Mesendoderm (in vitro differentiated cells): ENCODE measurements around the gene PSMA4.
A peak's percentile ranks its signal among the peaks of the same experiment; 100 is the strongest.
"Not testable (repeated sequence)": the region's sequence is repeated elsewhere in the genome, so short reads cannot be mapped to it uniquely, and the experiment has no call there.

Experiments used
- DNase-seq: peaks from one replicate; pipeline ENCODE4 v3.0.0; 2013
- H2AK5ac ChIP-seq: 2 replicates; pipeline ENCODE4 v1.6.1; 2013; ENCODE audit warnings: low read length, inconsistent platforms
- H2BK120ac ChIP-seq: 2 replicates; pipeline ENCODE4 v1.6.1; 2013; ENCODE audit warnings: low read depth, mild to moderate bottlenecking, low read length, moderate library complexity, mixed read lengths
- H2BK15ac ChIP-seq: replicated peaks from 2 replicates; pipeline ENCODE4 v1.6.1; 2013; ENCODE audit warnings: low read depth, mild to moderate bottlenecking, moderate library complexity
- H2BK5ac ChIP-seq: 2 replicates; pipeline ENCODE4 v1.6.1; 2013; ENCODE audit warnings: low read length, inconsistent platforms
- H3K18ac ChIP-seq: 2 replicates; pipeline ENCODE4 v1.6.1; 2013; ENCODE audit warnings: mild to moderate bottlenecking, low read length, mixed read lengths
- H3K23ac ChIP-seq: one replicate; pipeline ENCODE4 v1.6.1; 2013; ENCODE audit warnings: low read length
- H3K27ac ChIP-seq: 2 replicates; pipeline ENCODE4 v1.5.1; 2013; ENCODE audit warnings: low read depth, mild to moderate bottlenecking, inconsistent platforms, low read length, moderate library complexity
- H3K27me3 ChIP-seq: 2 replicates; pipeline ENCODE4 v1.6.1; 2013; ENCODE audit warnings: low read length, control low read depth, mild to moderate bottlenecking, inconsistent platforms; ENCODE audit not compliant: insufficient read depth, poor library complexity
- H3K36me3 ChIP-seq: 2 replicates; pipeline ENCODE4 v1.6.1; 2013; ENCODE audit warnings: low read length, inconsistent platforms; ENCODE audit not compliant: control insufficient read depth, insufficient read depth
- H3K4ac ChIP-seq: one replicate; pipeline ENCODE4 v1.6.1; 2013; ENCODE audit warnings: low read depth, mild to moderate bottlenecking, low read length, moderate library complexity
- H3K4me1 ChIP-seq: 2 replicates; pipeline ENCODE4 v1.6.1; 2013; ENCODE audit warnings: low read depth, low read length, inconsistent platforms; ENCODE audit not compliant: control insufficient read depth
- H3K4me2 ChIP-seq: 2 replicates; pipeline ENCODE4 v1.6.1; 2013; ENCODE audit warnings: low read length
- H3K4me3 ChIP-seq: 2 replicates; pipeline ENCODE4 v1.5.1; 2013; ENCODE audit warnings: mild to moderate bottlenecking, low read length
- H3K56ac ChIP-seq: one replicate; pipeline ENCODE4 v1.6.1; 2013; ENCODE audit warnings: low read length
- H3K79me1 ChIP-seq: 2 replicates; pipeline ENCODE4 v1.6.1; 2013; ENCODE audit warnings: low read length, inconsistent platforms
- H3K79me2 ChIP-seq: 2 replicates; pipeline ENCODE4 v1.6.1; 2013; ENCODE audit warnings: mild to moderate bottlenecking, low read length; ENCODE audit not compliant: control insufficient read depth, insufficient read depth
- H3K9ac ChIP-seq: 2 replicates; pipeline ENCODE4 v1.6.1; 2013; ENCODE audit warnings: low read length, inconsistent platforms
- H4K5ac ChIP-seq: one replicate; pipeline ENCODE4 v1.6.1; 2013; ENCODE audit warnings: low read length
- H4K8ac ChIP-seq: one replicate; pipeline ENCODE4 v1.6.1; 2013; ENCODE audit warnings: low read depth, mild to moderate bottlenecking, control low read depth, low read length, moderate library complexity
- WGBS: extraction: QIAGEN DNeasy Blood & Tissue Kit; methylation state at CpG from one replicate; pipeline ENCODE4 v1.1.7; 2013; ENCODE audit warnings: low lambda C conversion rate, missing lambda C conversion rate; ENCODE audit not compliant: insufficient coverage; ENCODE audit errors: extremely low coverage; 5-methylcytosine and 5-hydroxymethylcytosine counted together

PSMA4 gene

DNA sequence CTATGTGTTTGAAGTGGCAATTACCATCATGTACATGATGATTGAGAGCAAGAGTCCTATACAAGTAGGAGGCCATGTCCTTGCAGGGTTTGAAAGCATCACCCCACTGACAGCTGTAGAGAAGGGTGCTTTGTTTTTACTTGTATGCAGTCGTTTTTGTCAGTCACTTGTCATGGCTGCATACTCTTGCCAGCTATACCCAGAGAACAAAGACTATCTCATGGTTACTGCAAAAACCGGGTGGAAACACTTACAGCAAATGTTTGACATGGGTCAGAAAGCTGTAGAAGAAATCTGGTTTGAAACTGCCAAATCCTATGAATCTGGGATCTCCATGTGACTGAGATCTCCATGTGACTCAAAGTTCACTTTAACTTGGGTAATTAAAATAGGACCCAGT is 6.9 kb upstream of the PSMA4 start:
- Histone ChIP-seq H2AK5ac (no peak overlapping the region), H2BK5ac (no peak overlapping the region), H3K4me3 (no peak overlapping the region), H3K36me3 (no peaks in the 10 kb centered on the region), H3K79me1 (no peaks in the 10 kb centered on the region), H3K9ac (no peak overlapping the region), H3K23ac (no peak overlapping the region), H2BK15ac (no peak overlapping the region), H3K4me1 (no peaks in the 10 kb centered on the region), H2BK120ac (no peak overlapping the region), H3K4ac (no peak overlapping the region), H3K4me2 (no peak overlapping the region), H4K8ac (no peak overlapping the region), H3K27me3 (no peaks in the 10 kb centered on the region), H3K27ac (no peak overlapping the region), H4K5ac (no peak overlapping the region), H3K18ac (no peak overlapping the region), H3K79me2 (no peaks in the 10 kb centered on the region), H3K56ac (no peak overlapping the region)
- DNase-seq = no peak
- WGBS = no CpG with 5 or more reads among the region's 2 CpGs

- Histone ChIP-seq H2AK5ac (no peak overlapping the region), H3K4me1 (no peaks in the 10 kb centered on the region), H4K8ac (no peak overlapping the region), H3K79me2 (peaks cover 5% of the 10 kb centered on the region), H3K9ac (no peak overlapping the region), H3K4ac (no peak overlapping the region), H3K36me3 (no peaks in the 10 kb centered on the region), H3K56ac (no peak overlapping the region), H3K27ac (no peak overlapping the region), H2BK5ac (no peak overlapping the region), H3K18ac (no peak overlapping the region), H3K4me3 (no peak overlapping the region), H4K5ac (no peak overlapping the region), H2BK15ac (no peak overlapping the region), H3K4me2 (no peak overlapping the region), H2BK120ac (no peak overlapping the region), H3K79me1 (peaks cover 4% of the 10 kb centered on the region), H3K27me3 (no peaks in the 10 kb centered on the region), H3K23ac (no peak overlapping the region)
- no peak for DNase-seq
- WGBS = no CpG with 5 or more reads among the region's 1 CpG
These were observed 4.1 kb upstream of the PSMA4 start for GRCh38 chr15:78536134-78536533.

DNA sequence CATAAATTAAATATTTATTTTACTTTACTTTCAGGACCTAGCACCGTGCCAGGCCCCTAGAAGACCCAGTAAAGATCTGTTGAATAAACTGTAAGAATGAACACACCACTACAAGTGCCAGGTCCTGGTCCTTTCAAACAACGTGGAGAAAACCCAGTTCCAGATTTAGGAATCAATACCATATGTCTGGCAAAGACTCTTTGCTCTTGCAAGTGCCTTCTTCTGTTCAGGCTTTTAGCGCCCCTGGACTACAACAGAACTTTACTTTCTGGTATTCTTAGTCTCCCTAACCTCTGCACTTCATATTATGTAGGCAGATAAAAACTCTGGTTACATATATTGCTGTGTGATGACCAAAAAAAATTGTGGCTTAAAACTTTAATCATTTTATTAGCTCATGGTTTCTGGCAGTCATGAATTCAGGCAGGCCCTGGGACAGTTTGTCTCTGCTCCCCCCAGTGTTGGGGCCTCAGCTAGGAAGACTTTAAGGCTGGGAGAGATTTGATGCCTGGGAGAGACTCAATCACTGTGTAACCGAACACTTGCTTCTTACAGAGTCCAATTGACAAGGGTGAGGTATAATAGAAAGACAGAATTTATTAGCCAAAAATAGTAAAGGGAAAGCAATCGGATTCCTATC is 2.9 kb upstream of the PSMA4 start:
- no peak overlapping the region for H3K27ac ChIP-seq
- peaks cover 2% of the 10 kb centered on the region for H3K4me1 ChIP-seq
- no peak overlapping the region for H2BK15ac ChIP-seq
- H3K9ac ChIP-seq = no peak overlapping the region
- H2BK120ac ChIP-seq = no peak overlapping the region
- DNase-seq = no peak
- peaks cover 12% of the 10 kb centered on the region for H3K79me1 ChIP-seq
- H3K4me2 ChIP-seq = no peak overlapping the region
- no peak overlapping the region for H3K4ac ChIP-seq
- no peak overlapping the region for H2AK5ac ChIP-seq
- no peak overlapping the region for H3K56ac ChIP-seq
- H3K79me2 ChIP-seq = peaks cover 15% of the 10 kb centered on the region
- H3K36me3 ChIP-seq = no peaks in the 10 kb centered on the region
- no peak overlapping the region for H3K18ac ChIP-seq
- WGBS = no CpG with 5 or more reads among the region's 5 CpGs
- H3K23ac ChIP-seq = no peak overlapping the region
- H4K5ac ChIP-seq = no peak overlapping the region
- no peak overlapping the region for H3K4me3 ChIP-seq
- H2BK5ac ChIP-seq = no peak overlapping the region
- H3K27me3 ChIP-seq = no peaks in the 10 kb centered on the region
- no peak overlapping the region for H4K8ac ChIP-seq

DNA sequence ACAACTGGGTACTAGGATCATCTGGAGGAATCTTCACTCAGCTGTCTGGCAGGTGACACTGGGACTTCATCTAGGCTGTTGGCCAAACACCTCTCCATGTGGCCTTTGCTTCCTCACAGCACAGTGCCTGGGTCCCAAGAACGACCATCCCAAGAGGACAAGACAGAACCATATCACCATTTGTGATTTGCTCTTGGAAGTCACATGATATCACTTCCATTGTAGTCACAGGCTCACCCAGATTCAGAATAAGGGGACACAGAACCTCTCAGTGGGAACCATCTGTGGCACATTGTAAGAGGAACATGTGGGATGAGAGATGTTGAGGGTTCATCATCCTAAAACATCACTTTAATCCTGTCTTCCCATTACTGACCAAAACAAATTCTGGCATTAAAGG is 1.9 kb upstream of the PSMA4 start:
- peaks cover 15% of the 10 kb centered on the region for H3K79me1 ChIP-seq
- no peak overlapping the region for H2BK120ac ChIP-seq
- no peak overlapping the region for H3K56ac ChIP-seq
- H2BK15ac ChIP-seq = no peak overlapping the region
- H2BK5ac ChIP-seq = no peak overlapping the region
- no peak overlapping the region for H3K27ac ChIP-seq
- no peak overlapping the region for H3K23ac ChIP-seq
- H3K4me1 ChIP-seq = peaks cover 2% of the 10 kb centered on the region
- no peak overlapping the region for H4K8ac ChIP-seq
- no peak overlapping the region for H3K4ac ChIP-seq
- H3K79me2 ChIP-seq = peaks cover 17% of the 10 kb centered on the region
- no peak overlapping the region for H4K5ac ChIP-seq
- no peaks in the 10 kb centered on the region for H3K36me3 ChIP-seq
- H3K4me2 ChIP-seq = no peak overlapping the region
- H3K4me3 ChIP-seq = no peak overlapping the region
- DNase-seq = no peak
- no CpG with 5 or more reads among the region's 1 CpG for WGBS
- H3K9ac ChIP-seq = no peak overlapping the region
- H3K18ac ChIP-seq = no peak overlapping the region
- H2AK5ac ChIP-seq = no peak overlapping the region
- no peaks in the 10 kb centered on the region for H3K27me3 ChIP-seq

- H3K27me3 ChIP-seq, H3K36me3 ChIP-seq, H4K8ac ChIP-seq, H2AK5ac ChIP-seq, H2BK120ac ChIP-seq, H3K27ac ChIP-seq, DNase-seq, H2BK5ac ChIP-seq, H3K4me3 ChIP-seq, H3K23ac ChIP-seq, H2BK15ac ChIP-seq, H3K4ac ChIP-seq, H3K4me1 ChIP-seq, H4K5ac ChIP-seq: not testable (repeated sequence)
- H3K79me1 ChIP-seq = peaks cover 15% of the 10 kb centered on the region
- peak overlapping the region; percentile 24 for H3K18ac ChIP-seq
- H3K9ac ChIP-seq = peak overlapping the region; percentile 71
- H3K4me2 ChIP-seq = peak overlapping the region; percentile 60
- peak overlapping the region; percentile 93 for H3K56ac ChIP-seq
- H3K79me2 ChIP-seq = peaks cover 17% of the 10 kb centered on the region
- no CpG with 5 or more reads among the region's 18 CpGs for WGBS
These were observed 642 bp upstream of the PSMA4 start for GRCh38 chr15:78539464-78540140.
